Heart left ventricle (tissue), 13 donors: ENCODE results near the gene SLC6A18.

Experiments used
- CTCF ChIP-seq, 12 donors: fragments of 200-600 bp; sonication (generic) in 4 of 12; IDR thresholded peaks; one replicate each; pipeline versions ENCODE4 v1.5.0 to v1.8.0; 2018 to 2022; ENCODE audit warnings: antibody characterized with exemption in 12 of 12, mild to moderate bottlenecking in 5 of 12
- POLR2A ChIP-seq, 2 donors: fragments of 450-650 bp; IDR thresholded peaks; one replicate each; pipeline ENCODE4 v1.6.1; 2017; ENCODE audit warnings: antibody characterized with exemption in 2 of 2, mild to moderate bottlenecking in 2 of 2, moderate library complexity in 2 of 2
- donor health status: ischemic (EF 13 %, LVEDD 7.1; RV severe dilation, severe dysfunction).
- donor health status: DM: no; HTN: yes; CAD: no.
- donor health status: DM: no; HTN: no; CAD: no.
- donor health status: ischemic (EF 25% LVEDD 6.9; RV normal size, moderate dysfunction).
- donor health status: ischemic (EF 25% LVEDD 5.7; RV mildly dilated, moderate dysfunction).
- donor health status: ischemic (EF 35%, LVEDD 5.7; RV mildly dilated, moderate dysfunction).
- donor health status: nonischemic (EF 11% LVEDD 7.7; RV severe dilation, severe dysfunction).
- donor health status: DM: yes; HTN: yes; CAD: no.
- donor health status: PGD.
- donor health status: ischemic (EF 29% LVEDD 5.4; RV normal size, mild dysfunction).
- donor health status: nonischemic (EF 23%, LVEDD 6.1; RV moderate dilation, normal function).

GRCh38 chr5:1252681-1253080 is 27.5 kb downstream of the SLC6A18 start:
- no peak for TF ChIP-seq POLR2A (IDR thresholded peaks at IDR 0.05)
- no peak for TF ChIP-seq CTCF (IDR thresholded peaks at IDR 0.05)
